Transverse colon (tissue), 4 donors: ENCODE data around the gene TXNRD1. TPM values are rescaled to one million over a fixed set of nuclear protein-coding genes. Genes with fewer than 3 reads are reported as not detected.

Experiments
- DNase-seq: peaks from one replicate; pipeline ENCODE4 v3.0.0-alpha.2; 2019
- H3K27ac ChIP-seq, 4 donors: fragments of 200-600 bp; sonication (generic); 2 replicates each; pipeline ENCODE4 v1.5.1; 2016 to 2018; ENCODE audit warnings: inconsistent platforms in 4 of 4
- H3K27me3 ChIP-seq: fragments of 200-600 bp; sonication (generic); 2 replicates; pipeline ENCODE4 v1.5.1; 2017; ENCODE audit warnings: inconsistent platforms
- H3K36me3 ChIP-seq, 4 donors: fragments of 200-600 bp; sonication (generic); 2 replicates each; pipeline ENCODE4 v1.5.1; 2017 to 2019; ENCODE audit warnings: inconsistent platforms in 4 of 4
- H3K4me1 ChIP-seq, 4 donors: fragments of 200-600 bp; sonication (generic); 2 replicates each; pipeline ENCODE4 v1.5.1; 2017 to 2020; ENCODE audit warnings: inconsistent platforms in 4 of 4
- H3K4me3 ChIP-seq, 4 donors: fragments of 200-600 bp; sonication (generic); 1 replicate in 1 of 4; 2 replicates in 3 of 4; pipeline versions ENCODE4 v1.5.1 to v1.6.1; 2017 to 2019; ENCODE audit warnings: inconsistent platforms in 4 of 4
- H3K9me3 ChIP-seq, 2 donors: fragments of 200-600 bp; sonication (generic); 2 replicates each; pipeline ENCODE4 v1.5.1; 2017 to 2019; ENCODE audit warnings: inconsistent platforms in 2 of 2
- EP300 ChIP-seq: sonication (generic); formaldehyde crosslinking; IDR thresholded peaks from one replicate; pipeline ENCODE4 v1.6.1; 2017; ENCODE audit warnings: antibody characterized with exemption, low read depth
- POLR2A ChIP-seq: fragments of 450-650 bp; IDR thresholded peaks from one replicate; pipeline ENCODE4 v1.6.1; 2016; ENCODE audit warnings: antibody characterized with exemption, mild to moderate bottlenecking, moderate library complexity
- POLR2AphosphoS5 ChIP-seq, 3 donors: sonication (generic); formaldehyde crosslinking; IDR thresholded peaks; one replicate each; pipeline ENCODE4 v1.6.1; 2016; ENCODE audit warnings: antibody characterized with exemption in 3 of 3
- WGBS, 2 donors: methylation state at CpG; one replicate each; pipeline ENCODE4 v1.1.5; 2018; ENCODE audit warnings: low coverage in 1 of 2; 5-methylcytosine and 5-hydroxymethylcytosine counted together
- in situ Hi-C, 4 donors: fragments of 200-750 bp; cut with MboI; loops; one replicate each; pipeline versions ENCODE4 v1.15.0 to v1.15.1; 2017; ENCODE audit warnings: low sequenced_read_pairs in 3 of 4, low pct_ligation_motif_present in 1 of 4, low pct_unique_long_range_greater_than_20kb in 1 of 4
- intact Hi-C: fragments of 100-400 bp; cut with DNase I; formaldehyde crosslinking; loops from one replicate; pipeline ENCODE4 v1.15.1; 2023; ENCODE audit warnings: low total_unique reads
- total RNA-seq, 4 donors: library from RNA; depleted of rRNA; stranded (reverse); fragments of >200 nt; gene quantifications; one replicate each; pipeline ENCODE4 v1.1.0, GENCODE V29; 2016
- TF ChIP-seq, protein P1 (sequence below), 5 experiments: fragments of 200-600 bp in 3 of 5; fragments of 450-650 bp in 2 of 5; sonication (generic) in 3 of 5; IDR thresholded peaks; 1 replicate in 2 of 5; 2 replicates in 3 of 5; pipeline ENCODE4 v1.5.1; 2016 to 2017; ENCODE audit warnings: antibody characterized with exemption in 5 of 5, inconsistent platforms in 3 of 5, mild to moderate bottlenecking in 2 of 5, moderate library complexity in 1 of 5

Gene TXNRD1
- total RNA-seq, 4 donors from 2014 or later = 72.9 to 127 (median 122) TPM

DNA sequence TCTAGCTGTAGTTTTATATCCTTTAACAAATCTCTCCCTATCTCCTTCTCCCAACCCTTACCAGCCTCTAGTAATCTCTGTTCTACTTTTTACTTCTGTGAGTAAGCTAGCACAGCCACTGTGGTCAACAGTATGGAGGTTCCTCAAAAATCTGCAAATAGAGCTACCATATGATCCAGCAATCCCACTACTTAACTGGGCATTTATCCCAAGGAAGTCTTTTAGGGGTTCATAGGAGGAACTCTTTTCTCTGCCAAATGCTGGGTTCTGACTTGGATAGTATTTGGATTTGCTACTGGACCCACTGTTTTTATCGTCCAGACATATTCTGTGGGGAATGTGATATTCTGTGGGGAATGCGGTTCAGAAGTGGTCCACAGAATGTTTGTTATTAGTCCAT lies 129.1 kb downstream of the TXNRD1 start:
- Histone ChIP-seq H3K4me1 (peaks cover 0 to 6% (median 0%) of the 10 kb centered on the region in 4 donors), H3K27ac (no peak overlapping the region), H3K9me3 (no peaks in the 10 kb centered on the region), H3K36me3 (peaks cover 0 to 51% (median 24%) of the 10 kb centered on the region in 4 donors), H3K4me3 (no peak overlapping the region), H3K27me3 (no peaks in the 10 kb centered on the region)
- 94% methylated on average over 2 of the region's 2 CpGs for WGBS, 2 donors
- no peak for DNase-seq
- TF ChIP-seq POLR2AphosphoS5 (IDR thresholded peaks at IDR 0.05) (no peak), EP300 (no peak), POLR2A (no peak)
- TF ChIP-seq, protein P1, sequence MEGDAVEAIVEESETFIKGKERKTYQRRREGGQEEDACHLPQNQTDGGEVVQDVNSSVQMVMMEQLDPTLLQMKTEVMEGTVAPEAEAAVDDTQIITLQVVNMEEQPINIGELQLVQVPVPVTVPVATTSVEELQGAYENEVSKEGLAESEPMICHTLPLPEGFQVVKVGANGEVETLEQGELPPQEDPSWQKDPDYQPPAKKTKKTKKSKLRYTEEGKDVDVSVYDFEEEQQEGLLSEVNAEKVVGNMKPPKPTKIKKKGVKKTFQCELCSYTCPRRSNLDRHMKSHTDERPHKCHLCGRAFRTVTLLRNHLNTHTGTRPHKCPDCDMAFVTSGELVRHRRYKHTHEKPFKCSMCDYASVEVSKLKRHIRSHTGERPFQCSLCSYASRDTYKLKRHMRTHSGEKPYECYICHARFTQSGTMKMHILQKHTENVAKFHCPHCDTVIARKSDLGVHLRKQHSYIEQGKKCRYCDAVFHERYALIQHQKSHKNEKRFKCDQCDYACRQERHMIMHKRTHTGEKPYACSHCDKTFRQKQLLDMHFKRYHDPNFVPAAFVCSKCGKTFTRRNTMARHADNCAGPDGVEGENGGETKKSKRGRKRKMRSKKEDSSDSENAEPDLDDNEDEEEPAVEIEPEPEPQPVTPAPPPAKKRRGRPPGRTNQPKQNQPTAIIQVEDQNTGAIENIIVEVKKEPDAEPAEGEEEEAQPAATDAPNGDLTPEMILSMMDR (IDR thresholded peaks at IDR 0.05) = no peak
- intact Hi-C loops (no loop called here), in situ Hi-C loops (no loop called here)

DNA sequence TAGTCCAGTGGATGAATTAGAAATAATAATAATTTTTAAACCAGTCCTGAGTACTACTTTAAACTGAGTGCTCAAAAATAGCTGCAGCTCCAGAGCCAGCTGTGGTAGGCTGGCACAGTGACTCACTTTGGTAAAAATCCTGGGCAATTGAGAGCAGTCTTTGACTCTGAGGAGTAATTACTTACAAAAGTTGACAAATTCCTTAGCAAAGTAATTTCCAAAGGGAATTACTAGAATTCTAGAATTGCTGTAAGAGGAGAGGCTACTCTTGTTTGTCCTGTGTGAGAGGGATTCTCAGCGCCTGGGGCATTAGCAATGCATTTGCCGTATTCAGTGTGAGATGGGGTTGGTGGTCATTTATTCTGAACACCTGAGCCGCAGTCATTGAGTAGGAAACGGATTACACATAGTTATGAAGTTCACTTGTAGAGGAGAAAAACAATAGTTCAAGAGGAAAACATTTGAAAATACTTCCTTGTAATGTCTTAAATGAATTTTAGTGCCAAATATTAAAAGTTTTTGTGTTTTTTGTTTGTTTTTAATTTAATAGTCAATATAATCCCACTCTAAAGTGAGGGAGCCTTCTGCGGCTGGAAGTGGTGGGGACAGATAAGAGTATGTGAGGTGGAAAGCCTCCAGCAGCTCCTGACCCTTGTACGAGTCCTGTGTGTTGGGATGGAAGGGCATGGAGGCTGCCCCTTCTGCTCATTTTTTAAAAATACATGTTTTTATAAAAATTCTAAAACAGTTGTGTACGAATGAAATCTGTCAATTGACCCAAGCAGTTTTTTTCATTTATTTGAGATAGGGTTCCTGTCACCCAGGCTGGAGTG lies 129.9 kb downstream of the TXNRD1 start:
- WGBS, 2 donors = 95 to 98% methylated on average over 7 of the region's 7 CpGs
- intact Hi-C loops (no loop called here), in situ Hi-C loops (no loop called here)
- no peaks in the 10 kb centered on the region for H3K27me3 ChIP-seq
- H3K4me3 ChIP-seq = no peak overlapping the region
- H3K9me3 ChIP-seq = no peaks in the 10 kb centered on the region
- peaks cover 0 to 2% (median 0%) of the 10 kb centered on the region in 4 donors for H3K4me1 ChIP-seq
- no peak for DNase-seq
- H3K36me3 ChIP-seq = peaks cover 0 to 49% (median 24%) of the 10 kb centered on the region in 4 donors
- H3K27ac ChIP-seq = no peak overlapping the region
- TF ChIP-seq, protein P1 (IDR thresholded peaks at IDR 0.05) = no peak
- no peak for TF ChIP-seq POLR2AphosphoS5 (IDR thresholded peaks at IDR 0.05)
- TF ChIP-seq EP300 = no peak
- TF ChIP-seq POLR2A = no peak

DNA sequence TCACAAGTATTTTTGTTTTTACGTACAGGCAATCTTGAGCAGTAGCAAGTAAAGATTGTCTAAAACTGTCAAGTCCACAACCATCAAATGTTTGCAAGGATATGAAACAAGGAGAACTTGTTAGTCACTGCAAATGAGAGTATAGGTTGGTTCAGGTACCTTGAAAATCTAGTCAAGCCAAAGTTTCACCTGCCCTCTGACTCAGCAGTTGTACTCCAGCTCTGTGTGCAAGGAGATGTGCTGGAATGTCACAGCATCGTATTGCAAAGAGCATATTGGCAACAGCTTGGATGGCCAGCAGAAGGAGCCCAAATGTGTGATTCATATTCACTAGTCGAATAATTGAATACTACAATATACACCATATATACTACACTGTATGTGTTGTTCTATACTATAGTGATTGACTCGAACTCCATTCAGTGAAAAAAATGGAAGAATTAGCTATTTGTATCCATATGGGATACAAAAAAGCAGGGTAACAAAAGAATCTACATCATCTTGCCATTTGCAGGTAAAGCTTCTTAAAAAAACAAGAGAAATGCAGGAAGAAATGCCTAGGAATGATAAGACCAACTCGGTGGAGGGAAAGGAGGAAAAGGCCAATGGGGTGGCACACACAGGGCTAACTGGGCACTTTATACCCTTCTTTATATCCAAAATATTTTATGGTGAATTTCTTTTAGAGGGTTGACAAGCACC lies 131.9 kb downstream of the TXNRD1 start:
- Histone ChIP-seq H3K27me3 (no peaks in the 10 kb centered on the region), H3K36me3 (peaks cover 0 to 39% (median 19%) of the 10 kb centered on the region in 4 donors), H3K27ac (no peak overlapping the region), H3K9me3 (no peaks in the 10 kb centered on the region), H3K4me1 (no peaks in the 10 kb centered on the region), H3K4me3 (no peak overlapping the region)
- WGBS, 2 donors = 88% methylated on average over 5 of the region's 5 CpGs
- no peak for DNase-seq
- TF ChIP-seq, protein P1 (IDR thresholded peaks at IDR 0.05) = no peak
- TF ChIP-seq POLR2AphosphoS5 (IDR thresholded peaks at IDR 0.05) (no peak), POLR2A (no peak), EP300 (no peak)
- in situ Hi-C loops = no loop called here
- intact Hi-C loops = no loop called here

DNA sequence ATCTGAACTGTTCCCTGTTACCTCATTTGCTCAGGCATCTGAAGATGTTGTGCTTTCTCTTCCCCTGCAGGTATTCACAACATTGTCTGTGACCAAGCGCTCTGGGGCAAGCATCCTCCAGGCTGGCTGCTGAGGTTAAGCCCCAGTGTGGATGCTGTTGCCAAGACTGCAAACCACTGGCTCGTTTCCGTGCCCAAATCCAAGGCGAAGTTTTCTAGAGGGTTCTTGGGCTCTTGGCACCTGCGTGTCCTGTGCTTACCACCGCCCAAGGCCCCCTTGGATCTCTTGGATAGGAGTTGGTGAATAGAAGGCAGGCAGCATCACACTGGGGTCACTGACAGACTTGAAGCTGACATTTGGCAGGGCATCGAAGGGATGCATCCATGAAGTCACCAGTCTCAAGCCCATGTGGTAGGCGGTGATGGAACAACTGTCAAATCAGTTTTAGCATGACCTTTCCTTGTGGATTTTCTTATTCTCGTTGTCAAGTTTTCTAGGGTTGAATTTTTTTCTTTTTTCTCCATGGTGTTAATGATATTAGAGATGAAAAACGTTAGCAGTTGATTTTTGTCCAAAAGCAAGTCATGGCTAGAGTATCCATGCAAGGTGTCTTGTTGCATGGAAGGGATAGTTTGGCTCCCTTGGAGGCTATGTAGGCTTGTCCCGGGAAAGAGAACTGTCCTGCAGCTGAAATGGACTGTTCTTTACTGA lies 132.9 kb downstream of the TXNRD1 start:
- Histone ChIP-seq H3K36me3 (peaks cover 0 to 37% (median 16%) of the 10 kb centered on the region in 4 donors), H3K4me1 (no peaks in the 10 kb centered on the region), H3K9me3 (no peaks in the 10 kb centered on the region), H3K27me3 (no peaks in the 10 kb centered on the region), H3K4me3 (no peak overlapping the region), H3K27ac (no peak overlapping the region)
- no peak for DNase-seq
- WGBS, 2 donors = 95 to 97% methylated on average over 5 to 11 of the region's 11 CpGs
- in situ Hi-C loops = no loop called here
- TF ChIP-seq POLR2AphosphoS5 (IDR thresholded peaks at IDR 0.05) (no peak), POLR2A (no peak), EP300 (no peak)
- TF ChIP-seq, protein P1 (IDR thresholded peaks at IDR 0.05) = no peak
- intact Hi-C loops = no loop called here
